IMR-90 (cell line): Measurements from ENCODE around the gene SPSB4.

Experiments used
- NFE2L2 ChIP-seq: fragments of 150-350 bp; IDR thresholded peaks from 2 replicates; pipeline ENCODE4 v1.6.1; 2016; ENCODE audit warnings: low read depth, mild to moderate bottlenecking, low read length
- POLR2A ChIP-seq: IDR thresholded peaks from 2 replicates; pipeline ENCODE4 v1.6.1; 2012; ENCODE audit warnings: mild to moderate bottlenecking, low read depth, low read length
- RAD21 ChIP-seq: IDR thresholded peaks from 2 replicates; pipeline ENCODE4 v1.6.1; 2012; ENCODE audit warnings: low read length, improper control_type of control experiment
- TF ChIP-seq, protein P1 (sequence below): conservative IDR thresholded peaks from 2 replicates; pipeline ENCODE4 v1.5.1; 2012; ENCODE audit warnings: mild to moderate bottlenecking, low read depth, low read length, improper control_type of control experiment
- TF ChIP-seq, protein P2 (sequence below): fragments of 150-350 bp; IDR thresholded peaks from 2 replicates; pipeline ENCODE4 v1.6.1; 2016; ENCODE audit warnings: low read depth, mild to moderate bottlenecking, low read length, moderate library complexity, borderline replicate concordance

DNA sequence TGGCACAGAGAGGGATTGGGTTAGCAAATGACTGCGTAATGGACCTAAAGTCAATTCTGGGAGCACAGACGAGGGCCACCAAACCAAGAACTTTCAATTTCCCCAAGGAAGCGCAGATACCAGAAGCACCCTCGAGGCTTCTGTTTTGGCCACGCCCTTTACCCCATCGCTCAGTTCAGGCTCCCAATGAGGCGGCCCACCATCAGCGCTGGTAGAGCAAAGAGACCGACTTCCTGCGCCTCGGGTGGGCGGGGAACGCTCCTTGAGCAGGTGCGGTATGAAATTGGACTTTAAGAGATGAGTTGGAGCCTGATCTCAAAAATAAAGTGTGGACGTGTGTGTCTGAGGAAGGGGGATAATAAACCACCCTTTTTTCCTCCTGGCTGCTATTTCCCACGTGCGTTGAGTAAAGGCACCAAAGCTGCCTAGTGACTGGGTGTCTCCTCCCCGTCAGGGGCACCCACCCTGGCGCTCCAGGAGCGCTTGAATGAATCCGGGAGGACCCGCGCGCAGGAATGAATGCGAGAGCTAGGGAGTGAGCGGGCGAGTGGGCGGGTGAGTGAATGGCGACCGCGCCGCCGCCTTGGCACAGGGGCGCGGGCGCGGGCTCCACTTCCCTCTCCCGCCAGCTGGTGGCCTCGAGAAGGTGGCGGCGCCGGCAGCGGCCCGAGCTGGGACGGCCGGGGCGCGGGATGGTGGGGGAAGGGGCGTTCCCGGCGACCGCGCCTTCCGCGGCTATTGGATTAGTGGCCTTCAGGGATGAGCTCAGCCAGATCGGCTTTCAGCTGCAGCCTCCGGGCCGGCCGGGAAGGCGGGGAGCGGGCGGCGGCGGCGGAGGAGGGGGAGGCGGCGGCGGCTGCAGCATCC lies at the start of gene SPSB4:
- no peak for TF ChIP-seq POLR2A
- TF ChIP-seq, protein P1, sequence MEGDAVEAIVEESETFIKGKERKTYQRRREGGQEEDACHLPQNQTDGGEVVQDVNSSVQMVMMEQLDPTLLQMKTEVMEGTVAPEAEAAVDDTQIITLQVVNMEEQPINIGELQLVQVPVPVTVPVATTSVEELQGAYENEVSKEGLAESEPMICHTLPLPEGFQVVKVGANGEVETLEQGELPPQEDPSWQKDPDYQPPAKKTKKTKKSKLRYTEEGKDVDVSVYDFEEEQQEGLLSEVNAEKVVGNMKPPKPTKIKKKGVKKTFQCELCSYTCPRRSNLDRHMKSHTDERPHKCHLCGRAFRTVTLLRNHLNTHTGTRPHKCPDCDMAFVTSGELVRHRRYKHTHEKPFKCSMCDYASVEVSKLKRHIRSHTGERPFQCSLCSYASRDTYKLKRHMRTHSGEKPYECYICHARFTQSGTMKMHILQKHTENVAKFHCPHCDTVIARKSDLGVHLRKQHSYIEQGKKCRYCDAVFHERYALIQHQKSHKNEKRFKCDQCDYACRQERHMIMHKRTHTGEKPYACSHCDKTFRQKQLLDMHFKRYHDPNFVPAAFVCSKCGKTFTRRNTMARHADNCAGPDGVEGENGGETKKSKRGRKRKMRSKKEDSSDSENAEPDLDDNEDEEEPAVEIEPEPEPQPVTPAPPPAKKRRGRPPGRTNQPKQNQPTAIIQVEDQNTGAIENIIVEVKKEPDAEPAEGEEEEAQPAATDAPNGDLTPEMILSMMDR, result 0 out of 2 replicates have a peak, but pooled peaks have one; percentile 9
- no peak for TF ChIP-seq RAD21
- TF ChIP-seq NFE2L2, result no peak
- TF ChIP-seq, protein P2, sequence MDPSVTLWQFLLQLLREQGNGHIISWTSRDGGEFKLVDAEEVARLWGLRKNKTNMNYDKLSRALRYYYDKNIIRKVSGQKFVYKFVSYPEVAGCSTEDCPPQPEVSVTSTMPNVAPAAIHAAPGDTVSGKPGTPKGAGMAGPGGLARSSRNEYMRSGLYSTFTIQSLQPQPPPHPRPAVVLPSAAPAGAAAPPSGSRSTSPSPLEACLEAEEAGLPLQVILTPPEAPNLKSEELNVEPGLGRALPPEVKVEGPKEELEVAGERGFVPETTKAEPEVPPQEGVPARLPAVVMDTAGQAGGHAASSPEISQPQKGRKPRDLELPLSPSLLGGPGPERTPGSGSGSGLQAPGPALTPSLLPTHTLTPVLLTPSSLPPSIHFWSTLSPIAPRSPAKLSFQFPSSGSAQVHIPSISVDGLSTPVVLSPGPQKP, result no peak
